NT2/D1 (cell line): ENCODE measurements around the gene TBR1.

Experiments used
- DNase-seq: peaks from one replicate; pipeline ENCODE4 v3.0.0-alpha.2; 2011; ENCODE audit warnings: low read depth, low spot score
- H3K27me3 ChIP-seq: 2 replicates; pipeline ENCODE4 v1.6.0; 2011; ENCODE audit warnings: mild to moderate bottlenecking; ENCODE audit not compliant: insufficient read length, insufficient read depth
- H3K36me3 ChIP-seq: 2 replicates; pipeline ENCODE4 v1.6.1; 2011; ENCODE audit warnings: mild to moderate bottlenecking, low read length, mixed read lengths; ENCODE audit not compliant: insufficient read depth, insufficient read length
- H3K4me1 ChIP-seq: 2 replicates; pipeline ENCODE4 v1.5.1; 2011; ENCODE audit not compliant: insufficient read depth, insufficient read length
- H3K4me3 ChIP-seq: 2 replicates; pipeline ENCODE4 v1.5.1; 2011; ENCODE audit warnings: low read depth; ENCODE audit not compliant: insufficient read length
- H3K9ac ChIP-seq: 2 replicates; pipeline ENCODE4 v1.6.0; 2011; ENCODE audit warnings: low read depth; ENCODE audit not compliant: insufficient read length
- H3K9me3 ChIP-seq: 2 replicates; pipeline ENCODE4 v1.5.1; 2011; ENCODE audit warnings: mild to moderate bottlenecking, low read length; ENCODE audit not compliant: insufficient read depth
- SUZ12 ChIP-seq: IDR thresholded peaks from 2 replicates; pipeline ENCODE4 v1.6.1; 2011; ENCODE audit not compliant: insufficient read length, insufficient read depth; ENCODE audit errors: extremely low read depth
- YY1 ChIP-seq: IDR thresholded peaks from 2 replicates; pipeline ENCODE4 v1.6.1; 2011; ENCODE audit not compliant: insufficient read length, insufficient read depth
- ZNF274 ChIP-seq: IDR thresholded peaks from 2 replicates; pipeline ENCODE4 v1.6.1; 2011; ENCODE audit warnings: mild to moderate bottlenecking, low read depth, low read length

Gene TBR1

DNA sequence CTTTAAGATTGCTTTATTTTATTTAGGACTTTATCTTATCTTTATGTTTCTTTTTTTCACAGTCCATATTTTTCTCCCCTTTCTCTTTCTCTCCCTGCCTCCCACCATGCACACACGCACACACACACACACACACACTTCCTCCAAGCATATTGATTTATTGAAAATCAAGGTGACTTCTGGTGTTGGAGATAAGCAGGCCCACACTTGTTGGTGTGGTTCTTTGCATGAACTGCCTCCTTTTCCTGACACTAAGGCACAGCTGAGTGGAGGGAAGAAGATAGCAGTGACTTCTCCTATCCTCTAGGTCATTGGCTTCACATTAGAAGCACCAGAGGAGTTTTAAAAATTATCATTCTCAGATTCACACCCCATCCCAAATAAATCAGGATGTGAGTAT is 18.0 kb downstream of the TBR1 start:
- Histone ChIP-seq H3K4me1 (no peaks in the 10 kb centered on the region), H3K36me3 (no peaks in the 10 kb centered on the region), H3K27me3 (no peaks in the 10 kb centered on the region), H3K4me3 (no peak overlapping the region), H3K9ac (no peak overlapping the region), H3K9me3 (no peaks in the 10 kb centered on the region)
- TF ChIP-seq SUZ12: no peak
- no peak for TF ChIP-seq ZNF274
- TF ChIP-seq YY1: no peak
- no peak for DNase-seq

DNA sequence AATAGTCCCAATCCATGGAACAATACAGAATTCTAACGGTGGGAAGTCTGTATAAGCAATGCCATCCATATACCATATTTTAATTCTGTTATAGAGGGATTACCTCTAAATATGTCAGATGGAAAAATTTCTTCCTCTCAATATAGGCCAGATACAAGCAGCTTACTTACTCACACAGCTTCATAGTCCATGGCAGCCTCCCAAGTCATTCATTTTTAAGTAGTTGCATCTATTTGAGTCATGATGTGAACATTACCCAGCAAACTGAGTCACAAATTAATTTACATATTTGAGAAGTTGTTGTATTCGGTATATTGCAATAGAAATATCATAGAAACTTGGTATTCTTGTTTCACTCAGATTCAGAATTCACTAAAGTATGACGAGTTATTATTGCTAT is 20.3 kb downstream of the TBR1 start:
- Histone ChIP-seq H3K4me3 (no peak overlapping the region), H3K9ac (no peak overlapping the region), H3K9me3 (no peaks in the 10 kb centered on the region), H3K27me3 (no peaks in the 10 kb centered on the region), H3K4me1 (no peaks in the 10 kb centered on the region), H3K36me3 (no peaks in the 10 kb centered on the region)
- TF ChIP-seq YY1 (no peak), ZNF274 (no peak)
- DNase-seq: no peak

DNA sequence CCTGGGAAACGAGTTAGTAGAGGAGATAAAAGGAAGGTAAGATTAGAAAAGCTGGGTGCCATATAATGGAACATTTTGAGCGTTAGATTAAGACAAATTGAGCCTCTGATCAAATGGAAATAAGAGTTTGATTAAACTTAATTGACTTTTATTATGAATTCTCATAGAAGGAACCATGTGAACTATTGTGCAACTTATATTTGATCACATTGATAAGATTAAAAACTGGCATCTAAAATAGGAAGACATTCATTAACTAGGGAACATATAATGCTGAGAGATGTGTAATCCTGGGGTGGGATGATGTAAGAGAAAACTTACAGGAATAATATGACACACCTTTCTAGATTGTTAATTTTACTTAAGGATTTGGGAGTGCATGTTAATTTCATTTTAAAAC is 22.5 kb downstream of the TBR1 start:
- no peak overlapping the region for H3K4me3 ChIP-seq
- no peak for DNase-seq

DNA sequence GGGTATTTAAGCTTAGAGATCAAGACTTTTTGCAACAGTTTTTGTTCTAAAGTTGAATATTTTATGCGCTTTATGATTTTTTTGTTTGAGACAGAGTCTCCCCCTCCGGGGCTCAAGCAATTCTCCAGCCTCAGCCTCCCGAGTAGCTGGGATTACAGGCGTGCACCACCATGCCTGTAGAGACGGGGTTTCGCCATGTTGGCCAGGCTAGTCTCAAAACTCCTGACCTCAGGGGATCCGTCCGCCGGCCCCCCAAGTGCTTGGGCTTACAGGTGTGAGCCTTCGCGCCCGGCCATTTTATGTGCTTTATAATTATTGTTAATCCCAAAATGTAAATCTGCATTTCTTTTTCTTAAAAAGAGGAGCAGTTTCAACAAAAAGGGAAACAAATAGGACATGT is 29.0 kb downstream of the TBR1 start:
- no peaks in the 10 kb centered on the region for H3K4me1 ChIP-seq
- no peaks in the 10 kb centered on the region for H3K9me3 ChIP-seq
- no peaks in the 10 kb centered on the region for H3K27me3 ChIP-seq
- no peak for TF ChIP-seq YY1
- no peak for TF ChIP-seq ZNF274
- no peak for TF ChIP-seq SUZ12
- no peaks in the 10 kb centered on the region for H3K36me3 ChIP-seq
- H3K4me3 ChIP-seq: no peak overlapping the region
- no peak overlapping the region for H3K9ac ChIP-seq
- DNase-seq: no peak

More for the DNA sequence above, 22.5 kb downstream of the TBR1 start:
- Histone ChIP-seq H3K9ac (no peak overlapping the region), H3K27me3 (no peaks in the 10 kb centered on the region), H3K9me3 (no peaks in the 10 kb centered on the region), H3K4me1 (no peaks in the 10 kb centered on the region), H3K36me3 (no peaks in the 10 kb centered on the region)
- TF ChIP-seq ZNF274 (no peak), SUZ12 (no peak), YY1 (no peak)

DNA sequence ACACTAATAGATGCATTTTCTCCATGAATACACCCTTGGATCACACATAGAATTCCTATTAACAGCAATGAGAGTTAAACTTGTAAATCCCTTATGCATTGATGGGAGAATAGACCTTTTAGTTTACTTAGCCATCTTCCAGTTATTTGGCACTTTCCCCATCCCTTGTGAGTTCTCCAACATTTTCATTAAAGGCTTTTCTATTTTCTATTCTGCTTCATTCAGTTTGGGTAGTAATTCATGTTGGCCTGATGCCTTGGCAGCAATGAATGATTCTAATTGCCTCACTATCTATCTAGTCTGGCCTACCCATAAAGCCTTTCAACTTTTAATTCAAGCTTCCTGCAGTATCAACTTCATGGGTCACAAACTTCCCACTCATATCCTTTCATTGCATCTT is 32.3 kb downstream of the TBR1 start:
- no peaks in the 10 kb centered on the region for H3K36me3 ChIP-seq
- DNase-seq: no peak
- no peaks in the 10 kb centered on the region for H3K9me3 ChIP-seq
- H3K9ac ChIP-seq: no peak overlapping the region
- no peaks in the 10 kb centered on the region for H3K27me3 ChIP-seq
- TF ChIP-seq ZNF274 (no peak), SUZ12 (no peak), YY1 (no peak)
- H3K4me3 ChIP-seq: no peak overlapping the region
- no peaks in the 10 kb centered on the region for H3K4me1 ChIP-seq

DNA sequence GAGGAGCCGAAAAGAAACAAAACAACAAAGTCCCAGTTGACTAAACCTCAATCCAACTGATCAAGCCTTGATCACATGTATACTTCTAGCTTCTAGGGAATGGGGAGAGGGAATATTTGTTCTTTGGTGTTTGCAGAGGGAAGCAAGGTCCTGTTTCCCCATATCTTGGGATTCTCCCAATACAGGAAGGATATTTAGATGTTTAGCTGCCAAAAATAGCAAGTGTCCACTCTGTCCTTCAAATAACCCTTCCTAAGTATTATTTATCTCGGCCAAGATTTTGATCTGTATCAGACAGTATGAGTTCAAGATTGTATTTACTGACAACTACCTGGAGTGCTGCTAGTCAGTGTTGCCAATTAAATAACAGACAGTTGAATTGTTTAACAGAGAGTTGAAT is 55.5 kb downstream of the TBR1 start:
- no peak overlapping the region for H3K9ac ChIP-seq
- H3K9me3 ChIP-seq: peaks cover 9% of the 10 kb centered on the region
- H3K4me1 ChIP-seq: no peaks in the 10 kb centered on the region
- no peak for DNase-seq
- no peaks in the 10 kb centered on the region for H3K36me3 ChIP-seq
- H3K27me3 ChIP-seq: no peaks in the 10 kb centered on the region
- no peak overlapping the region for H3K4me3 ChIP-seq
- no peak for TF ChIP-seq ZNF274

DNA sequence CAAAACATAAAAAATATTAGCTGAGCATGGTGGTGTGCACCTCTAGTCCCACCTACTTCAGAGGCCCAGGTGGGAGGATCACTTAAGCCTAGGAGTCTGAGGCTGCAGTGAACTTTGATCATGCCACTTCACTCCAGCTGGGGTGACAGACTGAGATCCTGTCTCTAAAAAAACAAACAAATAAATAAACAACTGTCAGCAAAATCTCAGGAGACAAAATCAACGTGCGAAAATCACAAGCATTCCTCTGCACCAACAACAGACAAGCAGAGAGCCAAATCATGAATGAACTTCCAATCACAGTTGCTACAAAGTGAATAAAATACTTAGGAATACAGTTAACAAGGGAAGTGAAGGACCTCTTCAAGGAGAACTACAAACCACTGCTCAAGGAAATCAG is 58.8 kb downstream of the TBR1 start:
- Histone ChIP-seq H3K27me3 (no peaks in the 10 kb centered on the region), H3K4me3 (no peak overlapping the region), H3K9ac (no peak overlapping the region), H3K36me3 (no peaks in the 10 kb centered on the region), H3K4me1 (no peaks in the 10 kb centered on the region), H3K9me3 (peaks cover 10% of the 10 kb centered on the region)
- no peak for DNase-seq
- TF ChIP-seq ZNF274 (no peak), SUZ12 (no peak), YY1 (no peak)
